Measurements from ENCODE around the gene SYT7.

- TF ChIP-seq POLR2A (IDR thresholded peaks at IDR 0.05; ENCODE audit: low read depth, low read length): no peak
- TF ChIP-seq POLR2AphosphoS5 (IDR thresholded peaks at IDR 0.05; ENCODE audit: low read depth, low read length): no peak
- no peak for TF ChIP-seq TAF1 (IDR thresholded peaks at IDR 0.05; ENCODE audit: borderline replicate concordance, low read depth, low read length)
These were observed 38.8 kb upstream of the SYT7 start for GRCh38 chr11:61619471-61620226.

Measured in GM12892 (cell line).